HCT116 (cell line): ENCODE measurements around the gene CERS3. TPM values are rescaled to one million over a fixed set of nuclear protein-coding genes. Genes with fewer than 3 reads are reported as not detected.

ENCODE experiments used
- ATAC-seq: fragments of 200-7000 bp; cut with Tn5 transposase; 2 replicates; pipeline ENCODE4 v1.9.1; 2020; ENCODE audit warnings: mild to moderate bottlenecking, moderate library complexity
- BruUV-seq: library from RNA; stranded (reverse); fragments of 400-500 nt; replicated peaks from 2 replicates; lab custom pipeline; 2021; lab: Mats Ljungman, UMichigan
- CTCF ChIA-PET: fragments of 300-600 bp; sonication (Branson Sonifier 250); formaldehyde crosslinking; loops from one replicate; lab custom pipeline; 2021; ENCODE audit warnings: antibody characterized with exemption; lab: Charles Lee
- POLR2A ChIA-PET: fragments of 300-600, 350-600 bp; sonication (Branson Sonifier 250); formaldehyde crosslinking; loops from one replicate; lab custom pipeline; 2021; ENCODE audit warnings: antibody characterized with exemption; lab: Charles Lee
- RAD21 ChIA-PET, 2 experiments: fragments of 300-600 bp; sonication (Branson Sonifier 250); formaldehyde crosslinking; loops; one replicate each; lab custom pipeline; 2023; ENCODE audit warnings: low total read pairs in 2 of 2; ENCODE audit not compliant: uncharacterized antibody in 2 of 2, unreplicated experiment in 2 of 2, low non-redundant PET in 1 of 2; lab: Charles Lee
- DNase-seq: peaks from one replicate; pipeline ENCODE4 v3.0.0-alpha.2; 2010; ENCODE audit warnings: low read depth, low spot score
- H2AFZ ChIP-seq: fragments of 200-600 bp; shearing (Covaris generic), sonication (generic); 2 replicates; pipeline ENCODE4 v1.6.1; 2017; ENCODE audit warnings: low read depth, mixed run types, mixed read lengths, antibody characterized with exemption, low read length; ENCODE audit not compliant: poor library complexity, severe bottlenecking
- H3K27ac ChIP-seq: 2 replicates; pipeline ENCODE4 v1.5.1; 2012; ENCODE audit warnings: low read depth, low read length
- H3K27me3 ChIP-seq: fragments of 200-600 bp; sonication (generic); 2 replicates; pipeline ENCODE4 v1.6.1; 2016; ENCODE audit warnings: mixed run types, low read length, mixed read lengths; ENCODE audit not compliant: insufficient read depth
- H3K36me3 ChIP-seq, 2 experiments: fragments of 200-500 bp in 1 of 2; fragments of 200-600 bp in 1 of 2; sonication (Bioruptor generic) in 1 of 2; sonication (generic) in 1 of 2; 2 replicates each; pipeline versions ENCODE4 v1.5.1 to v1.6.1; 2014 to 2016; ENCODE audit warnings: low read length in 2 of 2, inconsistent platforms in 1 of 2, mixed read lengths in 1 of 2, mixed run types in 1 of 2; ENCODE audit not compliant: insufficient read depth in 2 of 2, control insufficient read depth in 1 of 2
- H3K4me1 ChIP-seq, 2 experiments: fragments of 200-600 bp in 1 of 2; sonication (generic) in 1 of 2; 2 replicates each; pipeline versions ENCODE4 v1.5.1 to v1.6.1; 2012 to 2017; ENCODE audit warnings: low read length in 2 of 2, inconsistent platforms in 1 of 2, mild to moderate bottlenecking in 1 of 2, mixed read lengths in 1 of 2, mixed run types in 1 of 2, moderate library complexity in 1 of 2; ENCODE audit not compliant: insufficient read depth in 2 of 2, control insufficient read depth in 1 of 2
- H3K4me2 ChIP-seq: fragments of 200-600 bp; sonication (generic); 2 replicates; pipeline ENCODE4 v1.6.1; 2017; ENCODE audit warnings: mixed run types, low read length, mixed read lengths
- H3K4me3 ChIP-seq, 2 experiments: fragments of 200-600 bp in 1 of 2; sonication (generic) in 1 of 2; replicated peaks in 1 of 2; 2 replicates each; pipeline ENCODE4 v1.5.1; 2011 to 2016; ENCODE audit warnings: low read length in 2 of 2, control low read depth in 1 of 2, low read depth in 1 of 2, mild to moderate bottlenecking in 1 of 2, mixed read lengths in 1 of 2, mixed run types in 1 of 2
- H3K79me2 ChIP-seq: fragments of 200-600 bp; sonication (generic); 2 replicates; pipeline ENCODE4 v1.6.1; 2017; ENCODE audit warnings: mild to moderate bottlenecking, mixed run types, low read length, moderate library complexity, mixed read lengths; ENCODE audit not compliant: insufficient read depth
- H3K9ac ChIP-seq: fragments of 200-600 bp; sonication (generic); 2 replicates; pipeline ENCODE4 v1.6.1; 2016; ENCODE audit warnings: low read length, mixed read lengths
- H3K9me2 ChIP-seq: fragments of 200-600 bp; sonication (generic), shearing (Covaris generic); 2 replicates; pipeline ENCODE4 v1.6.1; 2017; ENCODE audit warnings: mixed run types, mild to moderate bottlenecking, moderate library complexity; ENCODE audit not compliant: insufficient read depth
- H3K9me3 ChIP-seq, 2 experiments: fragments of 200-500 bp in 1 of 2; fragments of 200-600 bp in 1 of 2; sonication (Bioruptor generic) in 1 of 2; sonication (generic) in 1 of 2; 2 replicates each; pipeline ENCODE4 v1.6.1; 2014 to 2017; ENCODE audit warnings: low read length in 2 of 2, mixed read lengths in 2 of 2, inconsistent platforms in 1 of 2, low read depth in 1 of 2, mild to moderate bottlenecking in 1 of 2, mixed run types in 1 of 2, moderate library complexity in 1 of 2; ENCODE audit not compliant: control insufficient read depth in 1 of 2, insufficient read depth in 1 of 2
- H4K20me1 ChIP-seq: fragments of 200-600 bp; sonication (generic), shearing (Covaris generic); 2 replicates; pipeline ENCODE4 v1.6.1; 2017; ENCODE audit warnings: mixed run types, mild to moderate bottlenecking, moderate library complexity; ENCODE audit not compliant: insufficient read depth
- CEBPB ChIP-seq: IDR thresholded peaks from 2 replicates; pipeline ENCODE4 v1.6.1; 2012; ENCODE audit warnings: low read depth
- EGR1 ChIP-seq: IDR thresholded peaks from 2 replicates; pipeline ENCODE4 v1.6.1; 2012; ENCODE audit warnings: low read depth
- ELF1 ChIP-seq: IDR thresholded peaks from 2 replicates; pipeline ENCODE4 v1.6.1; 2012; ENCODE audit warnings: low read depth, borderline replicate concordance
- EZH2 ChIP-seq: fragments of 200-600 bp; sonication (generic); IDR thresholded peaks from 2 replicates; pipeline ENCODE4 v1.6.1; 2017; ENCODE audit warnings: antibody characterized with exemption, mixed run types
- FOSL1 ChIP-seq: IDR thresholded peaks from 2 replicates; pipeline ENCODE4 v1.6.1; 2012; ENCODE audit warnings: low read depth
- JUND ChIP-seq: IDR thresholded peaks from 2 replicates; pipeline ENCODE4 v1.6.1; 2012
- POLR2A ChIP-seq: IDR thresholded peaks from 2 replicates; pipeline ENCODE4 v1.7.0; 2011; ENCODE audit warnings: borderline replicate concordance; ENCODE audit not compliant: insufficient read depth, insufficient read length; ENCODE audit errors: extremely low read depth
- POLR2AphosphoS5 ChIP-seq: IDR thresholded peaks from 2 replicates; pipeline ENCODE4 v1.6.1; 2011; ENCODE audit warnings: mild to moderate bottlenecking, low read depth, low read length, moderate library complexity
- RAD21 ChIP-seq: IDR thresholded peaks from 2 replicates; pipeline ENCODE4 v1.6.1; 2012; ENCODE audit warnings: low read depth, mild to moderate bottlenecking
- SIN3A ChIP-seq: IDR thresholded peaks from 2 replicates; pipeline ENCODE4 v1.6.1; 2012; ENCODE audit warnings: low read depth
- SP1 ChIP-seq: IDR thresholded peaks from 2 replicates; pipeline ENCODE4 v1.6.1; 2012; ENCODE audit warnings: low read depth
- SRF ChIP-seq: IDR thresholded peaks from 2 replicates; pipeline ENCODE4 v1.6.1; 2012; ENCODE audit warnings: low read depth
- ZFX ChIP-seq: fragments of 450-650 bp; IDR thresholded peaks from 2 replicates; pipeline ENCODE4 v1.6.1; 2017
- ZNF274 ChIP-seq: fragments of 200-500 bp; sonication (Bioruptor generic); IDR thresholded peaks from 2 replicates; pipeline ENCODE4 v1.6.1; 2014; ENCODE audit warnings: mild to moderate bottlenecking, low read depth, low read length, inconsistent platforms
- intact Hi-C: fragments of 100-400 bp; cut with micrococcal nuclease; formaldehyde crosslinking; loops from 2 replicates; pipeline ENCODE4 v1.10.0; 2022
- total RNA-seq: library from RNA; stranded (reverse); gene quantifications from one replicate; pipeline ENCODE4 v1.2.1, GENCODE V29; 2021; ENCODE audit not compliant: unreplicated experiment
- TF ChIP-seq, protein P1 (sequence below): IDR thresholded peaks from 2 replicates; pipeline ENCODE4 v1.6.1; 2012; ENCODE audit warnings: low read depth
- TF ChIP-seq, protein P2 (sequence below), 3 experiments: fragments of 200-600 bp in 1 of 3; sonication (generic) in 1 of 3; IDR thresholded peaks in 2 of 3; conservative IDR thresholded peaks in 1 of 3; 2 replicates each; pipeline ENCODE4 v1.5.1; 2012 to 2017; ENCODE audit warnings: low read depth in 2 of 3, low read length in 2 of 3, antibody characterized with exemption in 1 of 3, borderline replicate concordance in 1 of 3, control low read depth in 1 of 3, mild to moderate bottlenecking in 1 of 3, mixed read lengths in 1 of 3, mixed run types in 1 of 3, moderate library complexity in 1 of 3; ENCODE audit not compliant: insufficient read depth in 1 of 3
- TF ChIP-seq, protein P3 (sequence below): IDR thresholded peaks from 2 replicates; pipeline ENCODE4 v1.6.1; 2011; ENCODE audit warnings: mild to moderate bottlenecking, low read length, moderate library complexity; ENCODE audit not compliant: insufficient replicate concordance; ENCODE audit errors: extremely low read depth

The CERS3 gene
- total RNA-seq, 1 experiment from 2014 or later = not detected

DNA sequence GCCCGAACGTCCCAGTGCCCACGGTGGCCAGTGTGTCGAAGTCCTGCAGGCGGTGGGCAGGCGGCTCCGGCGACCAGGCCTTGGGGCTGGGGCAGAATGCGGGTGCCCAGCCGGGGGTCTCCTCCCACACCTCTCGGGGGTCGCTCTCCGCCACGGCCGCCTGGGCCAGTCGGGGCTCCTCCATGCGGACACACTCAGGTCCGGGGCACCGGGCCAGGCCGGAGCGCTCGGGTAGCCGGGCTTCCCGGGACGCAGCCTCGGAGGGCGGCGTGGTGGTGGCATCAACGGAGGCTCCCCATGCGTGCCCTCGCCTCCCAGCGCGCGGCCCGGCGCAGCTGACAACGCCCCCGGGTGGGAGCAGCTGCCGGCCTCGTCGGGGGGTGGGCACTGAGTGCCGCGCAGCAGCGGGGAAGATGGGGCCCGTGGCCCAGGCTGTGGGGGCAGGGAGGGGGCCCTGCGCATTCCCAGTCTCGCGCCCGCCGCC, 30.1 kb upstream of the CERS3 start:
- Histone ChIP-seq H3K27ac (no peak overlapping the region), H3K36me3 (no peaks in the 10 kb centered on the region), H3K27me3 (no peaks in the 10 kb centered on the region), H3K4me1 (no peaks in the 10 kb centered on the region), H3K9me2 (no peaks in the 10 kb centered on the region), H4K20me1 (no peaks in the 10 kb centered on the region), H3K9ac (no peak overlapping the region), H3K4me3 (no peak overlapping the region), H3K4me2 (no peak overlapping the region), H2AFZ (no peak overlapping the region), H3K79me2 (no peaks in the 10 kb centered on the region), H3K9me3 (no peaks in the 10 kb centered on the region)
- no peak for ATAC-seq
- RAD21 ChIA-PET = no interaction called here
- intact Hi-C loops = no loop called here
- CTCF ChIA-PET = no interaction called here
- no TSS peak for BruUV-seq
- POLR2A ChIA-PET = no interaction called here
- no peak for TF ChIP-seq SP1
- no peak for TF ChIP-seq RAD21
- TF ChIP-seq POLR2A = no peak
- no peak for TF ChIP-seq ELF1
- no peak for TF ChIP-seq SIN3A
- TF ChIP-seq, protein P1, sequence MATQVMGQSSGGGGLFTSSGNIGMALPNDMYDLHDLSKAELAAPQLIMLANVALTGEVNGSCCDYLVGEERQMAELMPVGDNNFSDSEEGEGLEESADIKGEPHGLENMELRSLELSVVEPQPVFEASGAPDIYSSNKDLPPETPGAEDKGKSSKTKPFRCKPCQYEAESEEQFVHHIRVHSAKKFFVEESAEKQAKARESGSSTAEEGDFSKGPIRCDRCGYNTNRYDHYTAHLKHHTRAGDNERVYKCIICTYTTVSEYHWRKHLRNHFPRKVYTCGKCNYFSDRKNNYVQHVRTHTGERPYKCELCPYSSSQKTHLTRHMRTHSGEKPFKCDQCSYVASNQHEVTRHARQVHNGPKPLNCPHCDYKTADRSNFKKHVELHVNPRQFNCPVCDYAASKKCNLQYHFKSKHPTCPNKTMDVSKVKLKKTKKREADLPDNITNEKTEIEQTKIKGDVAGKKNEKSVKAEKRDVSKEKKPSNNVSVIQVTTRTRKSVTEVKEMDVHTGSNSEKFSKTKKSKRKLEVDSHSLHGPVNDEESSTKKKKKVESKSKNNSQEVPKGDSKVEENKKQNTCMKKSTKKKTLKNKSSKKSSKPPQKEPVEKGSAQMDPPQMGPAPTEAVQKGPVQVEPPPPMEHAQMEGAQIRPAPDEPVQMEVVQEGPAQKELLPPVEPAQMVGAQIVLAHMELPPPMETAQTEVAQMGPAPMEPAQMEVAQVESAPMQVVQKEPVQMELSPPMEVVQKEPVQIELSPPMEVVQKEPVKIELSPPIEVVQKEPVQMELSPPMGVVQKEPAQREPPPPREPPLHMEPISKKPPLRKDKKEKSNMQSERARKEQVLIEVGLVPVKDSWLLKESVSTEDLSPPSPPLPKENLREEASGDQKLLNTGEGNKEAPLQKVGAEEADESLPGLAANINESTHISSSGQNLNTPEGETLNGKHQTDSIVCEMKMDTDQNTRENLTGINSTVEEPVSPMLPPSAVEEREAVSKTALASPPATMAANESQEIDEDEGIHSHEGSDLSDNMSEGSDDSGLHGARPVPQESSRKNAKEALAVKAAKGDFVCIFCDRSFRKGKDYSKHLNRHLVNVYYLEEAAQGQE = no peak
- TF ChIP-seq POLR2AphosphoS5 = no peak
- TF ChIP-seq CEBPB = no peak
- no peak for TF ChIP-seq EGR1
- no peak for TF ChIP-seq SRF
- TF ChIP-seq, protein P2, sequence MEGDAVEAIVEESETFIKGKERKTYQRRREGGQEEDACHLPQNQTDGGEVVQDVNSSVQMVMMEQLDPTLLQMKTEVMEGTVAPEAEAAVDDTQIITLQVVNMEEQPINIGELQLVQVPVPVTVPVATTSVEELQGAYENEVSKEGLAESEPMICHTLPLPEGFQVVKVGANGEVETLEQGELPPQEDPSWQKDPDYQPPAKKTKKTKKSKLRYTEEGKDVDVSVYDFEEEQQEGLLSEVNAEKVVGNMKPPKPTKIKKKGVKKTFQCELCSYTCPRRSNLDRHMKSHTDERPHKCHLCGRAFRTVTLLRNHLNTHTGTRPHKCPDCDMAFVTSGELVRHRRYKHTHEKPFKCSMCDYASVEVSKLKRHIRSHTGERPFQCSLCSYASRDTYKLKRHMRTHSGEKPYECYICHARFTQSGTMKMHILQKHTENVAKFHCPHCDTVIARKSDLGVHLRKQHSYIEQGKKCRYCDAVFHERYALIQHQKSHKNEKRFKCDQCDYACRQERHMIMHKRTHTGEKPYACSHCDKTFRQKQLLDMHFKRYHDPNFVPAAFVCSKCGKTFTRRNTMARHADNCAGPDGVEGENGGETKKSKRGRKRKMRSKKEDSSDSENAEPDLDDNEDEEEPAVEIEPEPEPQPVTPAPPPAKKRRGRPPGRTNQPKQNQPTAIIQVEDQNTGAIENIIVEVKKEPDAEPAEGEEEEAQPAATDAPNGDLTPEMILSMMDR (IDR thresholded peaks at IDR 0.05 in 2 of 3, conservative IDR thresholded peaks at IDR 0.05 in 1 of 3; ENCODE audit: borderline replicate concordance in 1 of 3, insufficient read depth in 1 of 3, low read depth in 2 of 3, low read length in 2 of 3) = no peak
- no peak for TF ChIP-seq ZFX
- TF ChIP-seq ZNF274 = no peak
- no peak for TF ChIP-seq JUND
- TF ChIP-seq, protein P3, sequence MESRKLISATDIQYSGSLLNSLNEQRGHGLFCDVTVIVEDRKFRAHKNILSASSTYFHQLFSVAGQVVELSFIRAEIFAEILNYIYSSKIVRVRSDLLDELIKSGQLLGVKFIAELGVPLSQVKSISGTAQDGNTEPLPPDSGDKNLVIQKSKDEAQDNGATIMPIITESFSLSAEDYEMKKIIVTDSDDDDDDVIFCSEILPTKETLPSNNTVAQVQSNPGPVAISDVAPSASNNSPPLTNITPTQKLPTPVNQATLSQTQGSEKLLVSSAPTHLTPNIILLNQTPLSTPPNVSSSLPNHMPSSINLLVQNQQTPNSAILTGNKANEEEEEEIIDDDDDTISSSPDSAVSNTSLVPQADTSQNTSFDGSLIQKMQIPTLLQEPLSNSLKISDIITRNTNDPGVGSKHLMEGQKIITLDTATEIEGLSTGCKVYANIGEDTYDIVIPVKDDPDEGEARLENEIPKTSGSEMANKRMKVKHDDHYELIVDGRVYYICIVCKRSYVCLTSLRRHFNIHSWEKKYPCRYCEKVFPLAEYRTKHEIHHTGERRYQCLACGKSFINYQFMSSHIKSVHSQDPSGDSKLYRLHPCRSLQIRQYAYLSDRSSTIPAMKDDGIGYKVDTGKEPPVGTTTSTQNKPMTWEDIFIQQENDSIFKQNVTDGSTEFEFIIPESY = no peak
- TF ChIP-seq EZH2 = no peak
- no peak for TF ChIP-seq FOSL1
- DNase-seq = no peak
